Ascending aorta (tissue), 2 donors: Measurements from ENCODE around the gene UBE4A. TPM values are rescaled to one million over a fixed set of nuclear protein-coding genes. Genes with fewer than 3 reads are reported as not detected.

Experiments used
- DNase-seq, 2 donors: peaks; one replicate each; pipeline ENCODE4 v3.0.0-alpha.2; 2019; ENCODE audit warnings: low spot score in 2 of 2
- H3K27ac ChIP-seq, 2 donors: fragments of 200-600 bp; sonication (generic); one replicate each; pipeline ENCODE4 v1.5.1; 2016 to 2017; ENCODE audit warnings: mild to moderate bottlenecking in 1 of 2
- H3K27me3 ChIP-seq: fragments of 200-600 bp; sonication (generic); one replicate; pipeline ENCODE4 v1.5.1; 2017
- H3K36me3 ChIP-seq, 2 donors: fragments of 200-600 bp; sonication (generic); one replicate each; pipeline ENCODE4 v1.5.1; 2016
- H3K4me1 ChIP-seq, 2 donors: fragments of 200-600 bp; sonication (generic); one replicate each; pipeline ENCODE4 v1.5.1; 2016 to 2017; ENCODE audit warnings: mild to moderate bottlenecking in 1 of 2
- H3K4me3 ChIP-seq, 2 donors: fragments of 200-600 bp; sonication (generic); one replicate each; pipeline ENCODE4 v1.5.1; 2016 to 2017; ENCODE audit warnings: mild to moderate bottlenecking in 1 of 2
- H3K9me3 ChIP-seq, 2 donors: fragments of 200-600 bp; sonication (generic); one replicate each; pipeline ENCODE4 v1.5.1; 2016
- intact Hi-C: fragments of 100-400 bp; cut with DNase I; formaldehyde crosslinking; loops from one replicate; pipeline ENCODE4 v1.15.1; 2023
- total RNA-seq: library from RNA; depleted of rRNA; stranded (reverse); fragments of >200 nt; gene quantifications from one replicate; pipeline ENCODE4 v1.1.0, GENCODE V29; 2016
- TF ChIP-seq, protein P1 (sequence below), 3 experiments: fragments of 200-600 bp in 2 of 3; fragments of 450-650 bp in 1 of 3; sonication (generic) in 2 of 3; IDR thresholded peaks; one replicate each; pipeline ENCODE4 v1.5.1; 2016 to 2019; ENCODE audit warnings: antibody characterized with exemption in 3 of 3, mild to moderate bottlenecking in 1 of 3, moderate library complexity in 1 of 3

The UBE4A gene
- total RNA-seq, 1 donor from 2014 or later, result 24.6 TPM

DNA sequence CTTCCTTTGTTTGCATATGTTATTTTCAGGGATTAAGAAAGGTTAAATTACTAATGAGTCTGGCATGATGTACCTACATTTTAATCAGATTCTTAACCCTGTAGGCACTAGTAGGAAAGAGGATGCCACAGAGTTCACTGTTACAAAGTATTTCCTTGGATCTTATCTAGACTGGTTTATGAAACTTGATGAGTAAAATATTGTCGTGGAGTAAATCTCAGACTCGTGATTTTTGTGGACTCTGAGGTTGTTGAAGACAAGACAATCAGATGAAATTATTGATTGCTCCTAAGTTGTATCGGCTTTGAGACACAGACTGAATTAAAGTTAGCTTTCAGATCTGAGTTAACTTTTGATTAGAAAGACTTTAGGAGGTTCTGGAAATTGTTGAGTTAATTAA lies 82.9 kb downstream of the UBE4A start:
- H3K27ac ChIP-seq, result no peak overlapping the region
- H3K4me3 ChIP-seq, result no peak overlapping the region
- peaks cover 7 to 31% of the 10 kb centered on the region in 2 donors for H3K4me1 ChIP-seq
- no peaks in the 10 kb centered on the region for H3K27me3 ChIP-seq
- H3K36me3 ChIP-seq, result no peaks in the 10 kb centered on the region
- DNase-seq, result no peak
- TF ChIP-seq, protein P1, sequence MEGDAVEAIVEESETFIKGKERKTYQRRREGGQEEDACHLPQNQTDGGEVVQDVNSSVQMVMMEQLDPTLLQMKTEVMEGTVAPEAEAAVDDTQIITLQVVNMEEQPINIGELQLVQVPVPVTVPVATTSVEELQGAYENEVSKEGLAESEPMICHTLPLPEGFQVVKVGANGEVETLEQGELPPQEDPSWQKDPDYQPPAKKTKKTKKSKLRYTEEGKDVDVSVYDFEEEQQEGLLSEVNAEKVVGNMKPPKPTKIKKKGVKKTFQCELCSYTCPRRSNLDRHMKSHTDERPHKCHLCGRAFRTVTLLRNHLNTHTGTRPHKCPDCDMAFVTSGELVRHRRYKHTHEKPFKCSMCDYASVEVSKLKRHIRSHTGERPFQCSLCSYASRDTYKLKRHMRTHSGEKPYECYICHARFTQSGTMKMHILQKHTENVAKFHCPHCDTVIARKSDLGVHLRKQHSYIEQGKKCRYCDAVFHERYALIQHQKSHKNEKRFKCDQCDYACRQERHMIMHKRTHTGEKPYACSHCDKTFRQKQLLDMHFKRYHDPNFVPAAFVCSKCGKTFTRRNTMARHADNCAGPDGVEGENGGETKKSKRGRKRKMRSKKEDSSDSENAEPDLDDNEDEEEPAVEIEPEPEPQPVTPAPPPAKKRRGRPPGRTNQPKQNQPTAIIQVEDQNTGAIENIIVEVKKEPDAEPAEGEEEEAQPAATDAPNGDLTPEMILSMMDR (IDR thresholded peaks at IDR 0.05), result no peak
- H3K9me3 ChIP-seq, result no peaks in the 10 kb centered on the region
- intact Hi-C loops, result no loop called here

DNA sequence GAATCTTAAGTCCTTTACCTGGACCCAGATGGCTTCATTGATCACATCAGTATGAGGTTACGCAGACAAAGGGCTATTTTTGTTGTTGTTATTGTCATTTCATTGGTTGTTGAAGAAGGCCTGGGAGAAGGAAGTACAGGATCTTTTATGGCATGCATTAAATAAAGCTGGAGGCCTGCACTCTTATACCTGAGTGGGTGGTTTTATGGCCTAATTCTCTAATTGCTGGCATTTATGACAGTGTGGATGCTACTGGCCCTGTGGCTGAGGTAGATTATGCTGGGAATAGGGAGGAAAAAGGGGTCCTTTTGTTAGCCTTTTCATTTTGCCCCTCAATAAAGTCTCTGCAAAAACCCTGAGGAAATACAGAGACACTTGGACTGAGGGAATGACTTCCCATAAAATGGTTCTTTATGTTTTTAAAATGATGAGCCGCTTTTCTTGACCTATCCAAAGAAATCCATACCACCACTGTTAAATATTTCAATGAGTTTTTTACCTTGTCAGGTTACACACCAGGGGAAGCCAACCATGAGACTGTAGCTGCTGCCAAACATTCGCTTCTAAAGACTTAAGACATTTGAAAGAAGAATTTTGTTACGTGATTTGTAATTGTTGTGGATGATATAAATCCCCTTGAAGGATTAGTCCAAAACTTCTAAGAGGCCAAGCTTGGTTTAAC lies 83.6 kb downstream of the UBE4A start:
- intact Hi-C loops, result no loop called here
- TF ChIP-seq, protein P1 (IDR thresholded peaks at IDR 0.05), result no peak

DNA sequence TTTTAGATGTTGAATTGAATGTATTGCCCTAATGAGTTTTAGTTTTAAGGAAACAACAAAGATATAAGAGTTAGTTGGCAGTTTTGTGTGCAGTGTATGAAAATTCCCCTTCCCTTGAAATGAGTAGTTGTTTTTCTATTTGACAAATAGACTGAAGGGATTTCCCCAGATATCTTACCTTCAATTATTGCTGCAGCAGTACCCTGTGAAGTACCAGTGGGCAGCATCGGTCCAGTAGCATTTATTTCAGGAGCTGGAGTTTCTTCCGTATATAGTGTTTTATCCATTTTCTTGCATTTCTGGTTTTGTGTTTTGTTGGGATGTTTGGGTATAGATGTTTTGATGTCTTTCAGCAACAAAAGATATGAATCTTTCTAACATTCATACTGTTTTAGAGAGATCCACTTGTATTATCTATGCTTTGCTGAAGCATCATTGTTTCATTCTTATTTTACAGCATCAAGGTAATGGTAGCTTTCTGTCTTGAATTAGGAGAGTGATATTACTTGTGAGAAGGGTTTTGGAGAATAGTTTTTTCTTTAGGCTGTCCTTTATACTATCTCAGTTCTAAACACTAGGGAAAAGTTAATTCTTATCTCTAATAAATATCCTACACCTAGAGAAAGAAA lies 84.3 kb downstream of the UBE4A start:
- H3K4me1 ChIP-seq, result peaks cover 7 to 41% of the 10 kb centered on the region in 2 donors
- intact Hi-C loops, result no loop called here
- TF ChIP-seq, protein P1 (IDR thresholded peaks at IDR 0.05), result no peak
- no peaks in the 10 kb centered on the region for H3K9me3 ChIP-seq
- no peaks in the 10 kb centered on the region for H3K36me3 ChIP-seq
- H3K27me3 ChIP-seq, result no peaks in the 10 kb centered on the region
- H3K27ac ChIP-seq, result no peak overlapping the region
- no peak overlapping the region for H3K4me3 ChIP-seq
- DNase-seq, result no peak

More for the DNA sequence above, 83.6 kb downstream of the UBE4A start:
- no peak overlapping the region for H3K4me3 ChIP-seq
- H3K27ac ChIP-seq, result no peak overlapping the region
- peaks cover 7 to 35% of the 10 kb centered on the region in 2 donors for H3K4me1 ChIP-seq
- DNase-seq, result no peak
- no peaks in the 10 kb centered on the region for H3K9me3 ChIP-seq
- no peaks in the 10 kb centered on the region for H3K36me3 ChIP-seq
- no peaks in the 10 kb centered on the region for H3K27me3 ChIP-seq

DNA sequence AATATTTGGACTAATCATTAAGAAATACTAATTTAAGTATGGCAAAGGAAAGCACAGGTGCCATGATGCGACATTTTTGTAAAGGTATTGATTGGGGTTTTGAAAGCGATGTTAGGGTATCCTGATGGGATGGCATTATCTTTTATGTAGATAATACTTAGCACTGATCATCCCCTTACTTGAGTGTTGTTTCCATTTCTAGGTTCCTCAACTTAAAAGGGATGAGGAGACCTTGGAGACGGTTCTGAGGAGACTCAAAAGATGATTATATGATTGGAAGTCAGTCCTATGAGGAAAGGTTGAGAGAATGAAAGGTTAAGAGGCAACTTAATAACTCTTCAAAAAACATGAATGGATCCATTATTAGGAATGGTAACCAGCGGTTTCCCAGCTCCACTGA lies 88.0 kb downstream of the UBE4A start:
- Histone ChIP-seq H3K27me3 (no peaks in the 10 kb centered on the region), H3K36me3 (no peaks in the 10 kb centered on the region), H3K27ac (no peak overlapping the region), H3K9me3 (no peaks in the 10 kb centered on the region), H3K4me3 (no peak overlapping the region), H3K4me1 (peaks cover 0 to 22% of the 10 kb centered on the region in 2 donors)
- TF ChIP-seq, protein P1 (IDR thresholded peaks at IDR 0.05), result no peak
- DNase-seq, result no peak
- intact Hi-C loops, result no loop called here

DNA sequence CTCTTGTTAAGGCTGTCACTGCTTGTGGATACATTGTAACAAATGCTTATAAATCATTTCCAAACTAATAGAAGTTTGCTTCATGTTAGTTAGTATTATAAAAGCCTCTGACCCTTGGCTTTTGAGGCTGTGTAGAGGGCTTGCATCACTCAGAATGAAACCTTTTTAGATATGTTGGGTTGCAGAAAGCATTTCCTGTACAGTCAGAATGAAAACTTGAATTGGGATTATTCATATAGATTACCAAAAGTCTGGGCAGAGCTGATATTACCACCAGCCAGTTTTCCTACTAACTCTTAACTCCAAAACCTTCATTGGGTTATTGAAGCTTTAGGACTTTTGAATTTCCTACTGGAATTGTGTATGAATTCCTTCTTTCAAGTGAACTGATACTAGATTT lies 88.9 kb downstream of the UBE4A start:
- no peak overlapping the region for H3K27ac ChIP-seq
- no peaks in the 10 kb centered on the region for H3K36me3 ChIP-seq
- H3K4me3 ChIP-seq, result no peak overlapping the region
- intact Hi-C loops, result no loop called here
- TF ChIP-seq, protein P1 (IDR thresholded peaks at IDR 0.05), result no peak
- no peaks in the 10 kb centered on the region for H3K9me3 ChIP-seq
- DNase-seq, result no peak
- H3K27me3 ChIP-seq, result no peaks in the 10 kb centered on the region
- H3K4me1 ChIP-seq, result peaks cover 0 to 16% of the 10 kb centered on the region in 2 donors

Other genes starting within 250 kb of the UBE4A start
- gene SCN4B, start 206.8 kb upstream of the UBE4A start, total RNA-seq, result 1.1 TPM
- gene SCN2B, start 183.0 kb upstream of the UBE4A start, total RNA-seq, result 0.11 TPM
- gene JAML, start 134.6 kb upstream of the UBE4A start, total RNA-seq, result not detected
- 0.21 TPM for gene MPZL3, start 107.2 kb upstream of the UBE4A start, total RNA-seq
- 53.0 TPM for gene MPZL2, start 95.3 kb upstream of the UBE4A start, total RNA-seq
- not detected for gene CD3E, start 54.9 kb upstream of the UBE4A start, total RNA-seq
- not detected for gene CD3D, start 16.9 kb upstream of the UBE4A start, total RNA-seq
- gene CD3G, start 15.3 kb upstream of the UBE4A start, total RNA-seq, result not detected
- gene ATP5MG, start 42.0 kb downstream of the UBE4A start, total RNA-seq, result 23.7 TPM
- 61.3 TPM for gene KMT2A, start 76.9 kb downstream of the UBE4A start, total RNA-seq
- gene TTC36, start 167.9 kb downstream of the UBE4A start, total RNA-seq, result 30.4 TPM
- gene TMEM25, start 171.6 kb downstream of the UBE4A start, total RNA-seq, result 133 TPM
- gene IFT46, start 206.3 kb downstream of the UBE4A start, total RNA-seq, result 34.9 TPM
- 93.8 TPM for gene ARCN1, start 212.8 kb downstream of the UBE4A start, total RNA-seq
- gene PHLDB1, start 248.0 kb downstream of the UBE4A start, total RNA-seq, result 200 TPM